ENCODE results near the gene DNAH6. TPM values are rescaled to one million over a fixed set of nuclear protein-coding genes. Genes with fewer than 3 reads are reported as not detected.

Gene DNAH6
- total RNA-seq, 1 experiment from 2014 or later = not detected

DNA sequence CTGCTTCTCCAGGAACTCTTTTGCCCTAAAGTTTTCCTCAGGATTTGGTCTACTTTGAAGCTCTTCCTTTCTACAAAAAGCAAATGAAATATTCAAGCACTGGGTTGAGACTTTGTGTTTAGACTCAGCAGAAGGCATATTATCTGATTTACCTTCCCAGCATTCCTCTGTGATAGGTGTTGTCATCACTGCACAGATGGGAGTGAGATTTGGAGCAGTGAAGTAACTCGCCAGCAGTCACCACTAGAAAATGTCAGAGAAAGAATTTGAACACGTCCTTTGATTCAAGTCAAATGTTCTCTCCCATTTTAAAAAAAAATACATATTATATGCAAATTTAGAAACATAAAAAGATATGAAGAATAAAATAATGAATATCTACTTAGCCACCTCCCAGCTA is 112.2 kb downstream of the DNAH6 start:
- H3F3A ChIP-seq (ENCODE audit: low read length, unreplicated experiment) = no peaks in the 10 kb centered on the region
- peaks cover 30% of the 10 kb centered on the region for H3K27me3 ChIP-seq (ENCODE audit: low read length)
- ATAC-seq = no peak
- H3K4me1 ChIP-seq (ENCODE audit: insufficient read depth, low read length) = no peaks in the 10 kb centered on the region
- no peak for DNase-seq
- no peak for TF ChIP-seq EZH2 (IDR thresholded peaks at IDR 0.05; ENCODE audit: low read length, unreplicated experiment)
- TF ChIP-seq CTCF (conservative IDR thresholded peaks at IDR 0.05; ENCODE audit: low read depth, low read length) = no peak
- TF ChIP-seq EZH2phosphoT487 (IDR thresholded peaks at IDR 0.05; ENCODE audit: borderline replicate concordance, low read length) = no peak
- no TSS peak for BruUV-seq (replicated peaks)
- H4K20me1 ChIP-seq (ENCODE audit: low read length) = no peaks in the 10 kb centered on the region
- no peak overlapping the region for H3K9ac ChIP-seq (ENCODE audit: low read length)
- ChIA-PET CTCF (no interaction called here), POLR2A (ENCODE audit: unreplicated experiment) (no interaction called here)
- H3K9me3 ChIP-seq (ENCODE audit: low read length) = no peaks in the 10 kb centered on the region
- intact Hi-C loops (cut with micrococcal nuclease) = no loop called here
- no peaks in the 10 kb centered on the region for H3K9me2 ChIP-seq (replicated peaks; ENCODE audit: low read length)
- no peak overlapping the region for H3K4me2 ChIP-seq (ENCODE audit: low read length)
- no peak overlapping the region for H3K4me3 ChIP-seq (ENCODE audit: low read length)
- no peak overlapping the region for H2AFZ ChIP-seq (ENCODE audit: low read length)
- no peaks in the 10 kb centered on the region for H3K36me3 ChIP-seq (ENCODE audit: low read depth, low read length)
- no peak overlapping the region for H3K27ac ChIP-seq (ENCODE audit: low read length)
- no peaks in the 10 kb centered on the region for H3K79me2 ChIP-seq (ENCODE audit: low read length)

- Histone ChIP-seq H4K20me1 (ENCODE audit: low read length) (no peaks in the 10 kb centered on the region), H3K27me3 (ENCODE audit: low read length) (peaks cover 35% of the 10 kb centered on the region), H3K9ac (ENCODE audit: low read length) (no peak overlapping the region), H3F3A (ENCODE audit: low read length, unreplicated experiment) (no peaks in the 10 kb centered on the region), H3K36me3 (ENCODE audit: low read depth, low read length) (no peaks in the 10 kb centered on the region), H3K9me2 (replicated peaks; ENCODE audit: low read length) (no peaks in the 10 kb centered on the region), H2AFZ (ENCODE audit: low read length) (no peak overlapping the region), H3K4me2 (ENCODE audit: low read length) (no peak overlapping the region), H3K27ac (ENCODE audit: low read length) (no peak overlapping the region), H3K79me2 (ENCODE audit: low read length) (no peaks in the 10 kb centered on the region), H3K4me1 (ENCODE audit: insufficient read depth, low read length) (no peaks in the 10 kb centered on the region), H3K9me3 (ENCODE audit: low read length) (no peaks in the 10 kb centered on the region), H3K4me3 (ENCODE audit: low read length) (no peak overlapping the region)
- no peak for DNase-seq
- ATAC-seq = no peak
- no peak for TF ChIP-seq CTCF (conservative IDR thresholded peaks at IDR 0.05; ENCODE audit: low read depth, low read length)
- no peak for TF ChIP-seq EZH2 (IDR thresholded peaks at IDR 0.05; ENCODE audit: low read length, unreplicated experiment)
- no peak for TF ChIP-seq EZH2phosphoT487 (IDR thresholded peaks at IDR 0.05; ENCODE audit: borderline replicate concordance, low read length)
- ChIA-PET POLR2A (ENCODE audit: unreplicated experiment) (no interaction called here), CTCF (no interaction called here)
- intact Hi-C loops (cut with micrococcal nuclease) = no loop called here
- BruUV-seq (replicated peaks) = no TSS peak
Measured at GRCh38 chr2:84629550-84629949, 113.3 kb downstream of the DNAH6 start.

DNA sequence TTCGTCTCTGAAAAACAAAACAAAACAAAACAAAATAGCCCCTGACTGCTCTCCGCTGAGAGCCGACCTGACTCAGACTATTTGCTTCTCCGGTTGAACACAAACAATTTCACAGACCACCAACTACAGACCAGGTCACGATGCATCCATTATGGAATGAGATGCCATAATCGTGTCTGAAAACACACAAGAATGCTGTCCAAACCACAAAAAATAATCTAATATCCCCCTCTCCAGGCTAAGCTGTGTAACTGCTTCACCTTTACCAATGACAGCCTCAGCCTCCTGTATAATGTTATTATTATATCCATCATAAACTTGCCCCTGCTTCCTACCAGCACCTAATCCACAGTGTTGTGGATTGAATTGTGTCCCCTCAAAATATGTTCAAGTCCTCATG is 114.7 kb downstream of the DNAH6 start:
- H3K79me2 ChIP-seq (ENCODE audit: low read length) = no peaks in the 10 kb centered on the region
- no peak overlapping the region for H3K9ac ChIP-seq (ENCODE audit: low read length)
- H3F3A ChIP-seq (ENCODE audit: low read length, unreplicated experiment) = no peaks in the 10 kb centered on the region
- no peaks in the 10 kb centered on the region for H3K9me2 ChIP-seq (replicated peaks; ENCODE audit: low read length)
- ChIA-PET POLR2A (ENCODE audit: unreplicated experiment) (no interaction called here), CTCF (no interaction called here)
- H4K20me1 ChIP-seq (ENCODE audit: low read length) = no peaks in the 10 kb centered on the region
- H2AFZ ChIP-seq (ENCODE audit: low read length) = 0 out of 2 replicates have a peak overlapping the region, but pooled peaks have one; percentile 32
- H3K4me3 ChIP-seq (ENCODE audit: low read length) = no peak overlapping the region
- H3K4me1 ChIP-seq (ENCODE audit: insufficient read depth, low read length) = no peaks in the 10 kb centered on the region
- no peaks in the 10 kb centered on the region for H3K9me3 ChIP-seq (ENCODE audit: low read length)
- ATAC-seq (peak; percentile 81), DNase-seq (peak; percentile 63)
- no TSS peak for BruUV-seq (replicated peaks)
- H3K36me3 ChIP-seq (ENCODE audit: low read depth, low read length) = no peaks in the 10 kb centered on the region
- intact Hi-C loops (cut with micrococcal nuclease) = loop anchor here (1.0 to 5.0 kb wide), 4 partner anchors 136 to 609 kb away; no protein-coding TSS in a partner anchor
- H3K27ac ChIP-seq (ENCODE audit: low read length) = no peak overlapping the region
- peak overlapping the region; percentile 51; the same call in 1 of the 2 replicates for H3K4me2 ChIP-seq (ENCODE audit: low read length)
- TF ChIP-seq EZH2phosphoT487 (IDR thresholded peaks at IDR 0.05; ENCODE audit: borderline replicate concordance, low read length) (no peak), EZH2 (IDR thresholded peaks at IDR 0.05; ENCODE audit: low read length, unreplicated experiment) (no peak), CTCF (conservative IDR thresholded peaks at IDR 0.05; ENCODE audit: low read depth, low read length) (peak; percentile 78)
- H3K27me3 ChIP-seq (ENCODE audit: low read length) = peaks cover 38% of the 10 kb centered on the region
